Mesenchymal stem cell (in vitro differentiated cells and primary cell): ENCODE measurements around the gene FTO.

ENCODE experiments used
- DNase-seq: peaks from one replicate; pipeline ENCODE4 v3.0.0-alpha.2; 2013
- H2AFZ ChIP-seq: one replicate; pipeline ENCODE4 v1.6.1; 2013; ENCODE audit warnings: low read depth, mild to moderate bottlenecking, control low read depth, inconsistent platforms, low read length, moderate library complexity
- H2AK5ac ChIP-seq: 2 replicates; pipeline ENCODE4 v1.6.1; 2013; ENCODE audit warnings: low read length, moderate library complexity, mild to moderate bottlenecking, inconsistent platforms; ENCODE audit not compliant: severe bottlenecking
- H2BK120ac ChIP-seq: one replicate; pipeline ENCODE4 v1.6.1; 2013; ENCODE audit warnings: low read depth, mild to moderate bottlenecking, inconsistent platforms, low read length, moderate library complexity
- H2BK12ac ChIP-seq, 2 experiments: one replicate each; pipeline ENCODE4 v1.6.1; 2013; ENCODE audit warnings: inconsistent platforms in 2 of 2, low read length in 2 of 2, mild to moderate bottlenecking in 2 of 2, moderate library complexity in 2 of 2, control low read depth in 1 of 2
- H2BK15ac ChIP-seq: one replicate; pipeline ENCODE4 v1.6.1; 2013; ENCODE audit warnings: mild to moderate bottlenecking, low read depth, inconsistent platforms; ENCODE audit not compliant: poor library complexity, severe bottlenecking
- H2BK5ac ChIP-seq: 2 replicates; pipeline ENCODE4 v1.6.1; 2013; ENCODE audit warnings: low read depth, mild to moderate bottlenecking, low read length, control low read depth, inconsistent platforms; ENCODE audit not compliant: poor library complexity, severe bottlenecking
- H3K14ac ChIP-seq, 2 experiments: one replicate each; pipeline ENCODE4 v1.6.1; 2013; ENCODE audit warnings: inconsistent platforms in 2 of 2, low read length in 2 of 2, control low read depth in 1 of 2, mild to moderate bottlenecking in 1 of 2, moderate library complexity in 1 of 2
- H3K18ac ChIP-seq, 2 experiments: one replicate each; pipeline ENCODE4 v1.6.1; 2013; ENCODE audit warnings: inconsistent platforms in 2 of 2, low read length in 2 of 2, control low read depth in 1 of 2, low read depth in 1 of 2, mild to moderate bottlenecking in 1 of 2
- H3K23ac ChIP-seq, 2 experiments: one replicate each; pipeline ENCODE4 v1.6.1; 2013; ENCODE audit warnings: inconsistent platforms in 2 of 2, low read length in 2 of 2, mild to moderate bottlenecking in 2 of 2, moderate library complexity in 2 of 2, control low read depth in 1 of 2
- H3K27ac ChIP-seq: 2 replicates; pipeline ENCODE4 v1.5.1; 2013; ENCODE audit warnings: mild to moderate bottlenecking, moderate library complexity, low read length, control low read depth, inconsistent platforms; ENCODE audit not compliant: poor library complexity, severe bottlenecking
- H3K27me3 ChIP-seq, 2 experiments: 2 replicates each; pipeline versions ENCODE4 v1.6.1 to v1.7.0; 2013; ENCODE audit warnings: low read length in 2 of 2, mild to moderate bottlenecking in 2 of 2, moderate library complexity in 2 of 2, control low read depth in 1 of 2, inconsistent platforms in 1 of 2; ENCODE audit not compliant: control insufficient read depth in 1 of 2, insufficient read depth in 1 of 2
- H3K36me3 ChIP-seq, 2 experiments: 2 replicates each; pipeline versions ENCODE4 v1.6.1 to v1.7.0; 2013; ENCODE audit warnings: low read length in 2 of 2, control low read depth in 1 of 2, inconsistent platforms in 1 of 2, low read depth in 1 of 2, mild to moderate bottlenecking in 1 of 2; ENCODE audit not compliant: insufficient read depth in 2 of 2, control insufficient read depth in 1 of 2
- H3K4ac ChIP-seq, 2 experiments: one replicate each; pipeline ENCODE4 v1.6.1; 2013; ENCODE audit warnings: inconsistent platforms in 2 of 2, low read length in 2 of 2, mild to moderate bottlenecking in 2 of 2, moderate library complexity in 2 of 2, control low read depth in 1 of 2, low read depth in 1 of 2
- H3K4me1 ChIP-seq: 2 replicates; pipeline ENCODE4 v1.6.1; 2013; ENCODE audit warnings: low read depth, low read length, control low read depth; ENCODE audit not compliant: control insufficient read depth, insufficient read depth
- H3K4me2 ChIP-seq: 2 replicates; pipeline ENCODE4 v1.6.1; 2013; ENCODE audit warnings: low read length, mild to moderate bottlenecking, inconsistent platforms; ENCODE audit not compliant: poor library complexity, severe bottlenecking
- H3K4me3 ChIP-seq, 2 experiments: 2 replicates each; pipeline versions ENCODE4 v1.5.1 to v1.7.0; 2013; ENCODE audit warnings: low read length in 2 of 2, mild to moderate bottlenecking in 2 of 2, control low read depth in 1 of 2, low read depth in 1 of 2; ENCODE audit not compliant: insufficient read depth in 1 of 2
- H3K79me1 ChIP-seq: replicated peaks from 2 replicates; pipeline ENCODE4 v1.6.1; 2013; ENCODE audit warnings: mild to moderate bottlenecking, control low read depth, low read length, inconsistent platforms; ENCODE audit not compliant: poor library complexity, severe bottlenecking
- H3K9ac ChIP-seq: 2 replicates; pipeline ENCODE4 v1.7.0; 2013; ENCODE audit warnings: mild to moderate bottlenecking, low read length, moderate library complexity
- H3K9me3 ChIP-seq: 2 replicates; pipeline ENCODE4 v1.7.0; 2013; ENCODE audit warnings: mild to moderate bottlenecking, low read length; ENCODE audit not compliant: control insufficient read depth
- H4K8ac ChIP-seq: one replicate; pipeline ENCODE4 v1.6.1; 2013; ENCODE audit warnings: inconsistent platforms, mild to moderate bottlenecking, low read length, moderate library complexity
- H4K91ac ChIP-seq: one replicate; pipeline ENCODE4 v1.6.1; 2013; ENCODE audit warnings: mild to moderate bottlenecking, low read length, inconsistent platforms
- WGBS: methylation state at CpG from one replicate; pipeline ENCODE4 v1.1.7; 2013; ENCODE audit warnings: mixed read lengths; 5-methylcytosine and 5-hydroxymethylcytosine counted together

Gene FTO

DNA sequence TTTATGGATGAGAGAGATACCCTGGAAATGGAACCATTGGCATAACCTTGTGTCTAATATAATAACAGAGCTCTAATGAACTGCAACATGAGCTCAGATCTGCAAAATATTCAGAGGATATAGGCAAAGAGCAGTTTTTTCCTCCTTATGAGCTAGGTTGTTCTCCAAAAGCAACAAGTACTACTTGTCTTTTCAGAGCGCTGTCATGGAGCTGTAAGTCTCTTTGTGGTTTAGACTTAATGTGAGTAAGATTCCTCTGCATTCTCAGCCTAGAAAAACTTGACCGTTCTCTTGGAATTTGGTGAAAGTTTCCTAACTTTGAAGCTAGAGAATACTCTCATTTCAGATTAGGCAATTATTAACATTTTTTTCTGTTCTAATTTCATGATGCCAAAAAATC lies 85.2 kb downstream of the FTO start:
- Histone ChIP-seq H3K9me3 (no peaks in the 10 kb centered on the region), H2BK5ac (no peak overlapping the region), H3K4ac (no peak overlapping the region), H3K9ac (no peak overlapping the region), H4K8ac (no peak overlapping the region), H3K23ac (no peak overlapping the region), H2AFZ (no peak overlapping the region), H2BK15ac (no peak overlapping the region), H3K36me3 (no peaks in the 10 kb centered on the region), H3K4me2 (no peak overlapping the region), H2BK120ac (no peak overlapping the region), H4K91ac (no peak overlapping the region), H3K79me1 (peaks cover 18% of the 10 kb centered on the region), H3K4me1 (peaks cover 1% of the 10 kb centered on the region), H3K27ac (peak overlapping the region; percentile 6), H3K18ac (no peak overlapping the region), H3K14ac (no peak overlapping the region), H3K27me3 (no peaks in the 10 kb centered on the region), H2BK12ac (no peak overlapping the region), H3K4me3 (no peak overlapping the region), H2AK5ac (no peak overlapping the region)
- peak; percentile 71 for DNase-seq
- WGBS, result no CpG with 5 or more reads among the region's 2 CpGs

DNA sequence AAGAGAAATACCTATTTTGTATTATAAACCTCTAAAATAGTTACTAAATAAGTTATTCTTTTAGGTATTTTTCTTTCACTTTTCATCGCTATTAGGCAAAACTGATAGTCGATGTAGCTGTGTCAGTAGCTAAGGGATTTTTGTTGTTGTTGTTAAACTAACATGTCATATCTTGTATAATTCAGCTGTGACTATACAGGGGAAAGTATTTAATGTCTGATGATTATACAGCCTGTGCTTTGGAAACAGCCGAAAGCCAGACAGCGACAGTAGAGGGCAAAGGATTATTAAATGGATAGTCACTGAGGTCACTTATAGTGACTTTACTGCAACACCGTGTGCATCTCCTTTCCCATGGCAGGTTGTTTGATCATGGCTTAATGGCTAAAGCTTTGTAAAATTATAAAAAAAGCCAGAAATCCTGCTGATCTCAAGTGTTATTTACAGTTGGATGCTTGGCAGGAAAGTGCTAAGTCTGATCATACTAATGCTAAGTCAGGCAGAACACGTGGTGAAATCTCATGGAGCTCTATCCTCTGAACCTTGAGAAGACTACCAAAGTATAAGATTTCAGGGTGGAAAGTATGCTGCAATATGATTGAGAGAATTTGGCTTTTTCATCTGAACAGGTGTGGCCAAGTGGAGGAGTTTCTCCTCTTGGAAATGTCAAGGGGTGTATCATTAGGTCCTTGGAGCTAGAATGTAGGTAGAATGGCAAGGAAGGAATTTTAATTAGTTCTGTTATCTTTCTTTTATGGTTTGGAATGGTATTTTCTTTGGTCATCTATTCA lies 88.4 kb downstream of the FTO start:
- Histone ChIP-seq H3K14ac (no peak overlapping the region), H3K23ac (no peak overlapping the region), H3K79me1 (peaks cover 15% of the 10 kb centered on the region), H2BK120ac (no peak overlapping the region), H3K4ac (no peak overlapping the region), H3K18ac (no peak overlapping the region), H4K91ac (no peak overlapping the region), H3K36me3 (no peaks in the 10 kb centered on the region), H3K4me1 (no peaks in the 10 kb centered on the region), H3K27me3 (no peaks in the 10 kb centered on the region), H4K8ac (no peak overlapping the region), H3K4me2 (no peak overlapping the region), H2AK5ac (no peak overlapping the region), H3K9ac (no peak overlapping the region), H2BK5ac (no peak overlapping the region), H2BK15ac (no peak overlapping the region), H2AFZ (no peak overlapping the region), H3K4me3 (no peak overlapping the region), H3K27ac (no peak overlapping the region), H3K9me3 (no peaks in the 10 kb centered on the region), H2BK12ac (no peak overlapping the region)
- 98% methylated on average over 6 of the region's 6 CpGs for WGBS
- DNase-seq, result no peak

DNA sequence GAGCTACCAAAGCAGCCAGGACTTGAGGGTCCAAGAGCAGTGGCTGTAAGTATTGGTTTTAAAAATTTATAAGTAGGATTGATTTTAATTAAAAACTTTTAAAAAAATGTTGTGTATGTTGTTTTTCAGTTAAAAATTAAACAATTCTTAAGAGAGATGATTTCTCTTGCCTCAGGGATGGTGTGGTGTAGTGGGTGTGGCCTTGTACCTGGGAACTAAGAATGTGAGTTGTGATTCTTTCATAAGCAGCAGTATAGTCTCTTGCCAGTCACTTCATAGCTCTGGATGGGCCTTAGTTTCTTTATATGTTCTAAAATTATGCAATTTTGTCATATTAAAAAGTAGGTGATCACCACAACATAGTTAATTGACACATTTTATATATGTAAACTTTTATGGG lies 99.5 kb downstream of the FTO start:
- H2BK5ac ChIP-seq, result no peak overlapping the region
- no peak overlapping the region for H3K9ac ChIP-seq
- H4K8ac ChIP-seq, result no peak overlapping the region
- H2BK15ac ChIP-seq, result no peak overlapping the region
- no peak overlapping the region for H2AK5ac ChIP-seq
- H3K36me3 ChIP-seq, result no peaks in the 10 kb centered on the region
- H2BK120ac ChIP-seq, result no peak overlapping the region
- H3K4me1 ChIP-seq, result peaks cover 4% of the 10 kb centered on the region
- H3K27ac ChIP-seq, result no peak overlapping the region
- no peak overlapping the region for H3K4me3 ChIP-seq
- H3K14ac ChIP-seq, result no peak overlapping the region
- H3K27me3 ChIP-seq, result no peaks in the 10 kb centered on the region
- no peak overlapping the region for H3K23ac ChIP-seq
- no peak for DNase-seq
- H4K91ac ChIP-seq, result no peak overlapping the region
- no peak overlapping the region for H2AFZ ChIP-seq
- no peak overlapping the region for H3K18ac ChIP-seq
- H3K4ac ChIP-seq, result no peak overlapping the region
- H3K9me3 ChIP-seq, result no peaks in the 10 kb centered on the region
- no peak overlapping the region for H2BK12ac ChIP-seq
- H3K4me2 ChIP-seq, result no peak overlapping the region
- H3K79me1 ChIP-seq, result peaks cover 16% of the 10 kb centered on the region

DNA sequence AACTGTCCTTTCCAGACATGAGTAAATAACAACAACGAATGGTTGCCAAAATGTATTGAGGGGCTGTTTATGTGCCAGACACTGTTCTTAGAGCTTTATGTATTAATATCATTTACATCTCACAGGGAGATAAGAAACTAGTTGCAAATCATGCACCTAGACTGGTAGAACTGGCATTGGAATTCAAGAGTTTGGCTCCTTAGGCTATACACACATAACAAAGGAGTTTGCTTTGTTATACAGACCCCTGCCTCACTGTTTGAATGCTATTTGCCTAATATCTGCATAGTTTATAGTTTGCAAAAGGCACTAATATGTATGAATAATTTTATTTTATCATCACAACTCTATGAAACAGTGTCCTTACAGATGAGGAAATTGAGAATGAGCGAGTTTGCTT lies 100.0 kb downstream of the FTO start:
- Histone ChIP-seq H2BK120ac (no peak overlapping the region), H3K27ac (no peak overlapping the region), H3K36me3 (no peaks in the 10 kb centered on the region), H3K9me3 (no peaks in the 10 kb centered on the region), H3K4ac (no peak overlapping the region), H2AK5ac (no peak overlapping the region), H2BK15ac (no peak overlapping the region), H3K79me1 (peaks cover 17% of the 10 kb centered on the region), H2BK12ac (no peak overlapping the region), H3K9ac (no peak overlapping the region), H3K18ac (no peak overlapping the region), H3K4me1 (peaks cover 4% of the 10 kb centered on the region), H3K27me3 (no peaks in the 10 kb centered on the region), H4K8ac (no peak overlapping the region), H3K4me2 (no peak overlapping the region), H3K14ac (no peak overlapping the region), H2BK5ac (no peak overlapping the region), H2AFZ (no peak overlapping the region), H4K91ac (no peak overlapping the region), H3K4me3 (no peak overlapping the region), H3K23ac (no peak overlapping the region)
- WGBS, result 100% methylated on average over 1 of the region's 2 CpGs
- no peak for DNase-seq
